Neuronal stem cell (in vitro differentiated cells): ENCODE data around the gene NSFL1C.

Experiments used
- DNase-seq: peaks from one replicate; pipeline ENCODE4 v3.0.0-alpha.2; 2013; ENCODE audit warnings: low spot score
- H2AFZ ChIP-seq: one replicate; pipeline ENCODE4 v1.6.1; 2013; ENCODE audit warnings: mild to moderate bottlenecking, low read length, inconsistent platforms
- H2AK5ac ChIP-seq: 2 replicates; pipeline ENCODE4 v1.6.1; 2013; ENCODE audit warnings: low read depth, mild to moderate bottlenecking, inconsistent platforms, low read length, moderate library complexity, mixed read lengths
- H2BK120ac ChIP-seq: 2 replicates; pipeline ENCODE4 v1.6.1; 2013; ENCODE audit warnings: low read depth, mild to moderate bottlenecking, inconsistent platforms, low read length, moderate library complexity, mixed read lengths
- H2BK12ac ChIP-seq: one replicate; pipeline ENCODE4 v1.6.1; 2013; ENCODE audit warnings: low read length, inconsistent platforms
- H2BK15ac ChIP-seq: 2 replicates; pipeline ENCODE4 v1.6.1; 2013; ENCODE audit warnings: mild to moderate bottlenecking, low read length, inconsistent platforms, mixed read lengths
- H2BK5ac ChIP-seq: one replicate; pipeline ENCODE4 v1.6.1; 2013; ENCODE audit warnings: inconsistent platforms, mild to moderate bottlenecking, low read length, moderate library complexity
- H3K14ac ChIP-seq: one replicate; pipeline ENCODE4 v1.6.1; 2013; ENCODE audit warnings: low read length, inconsistent platforms
- H3K18ac ChIP-seq: 2 replicates; pipeline ENCODE4 v1.6.1; 2013; ENCODE audit warnings: low read length, inconsistent platforms
- H3K23ac ChIP-seq: 2 replicates; pipeline ENCODE4 v1.6.1; 2013; ENCODE audit warnings: low read depth, mild to moderate bottlenecking, mixed read lengths, low read length, inconsistent platforms; ENCODE audit not compliant: poor library complexity
- H3K27ac ChIP-seq: replicated peaks from 3 replicates; pipeline ENCODE4 v1.5.1; 2013; ENCODE audit warnings: low read length, inconsistent platforms
- H3K27me3 ChIP-seq, 3 experiments: 2 replicates each; pipeline ENCODE4 v1.6.1; 2013; ENCODE audit warnings: low read length in 3 of 3, mild to moderate bottlenecking in 2 of 3, inconsistent platforms in 1 of 3, low read depth in 1 of 3, mixed read lengths in 1 of 3, moderate library complexity in 1 of 3; ENCODE audit not compliant: control insufficient read depth in 3 of 3, insufficient read depth in 3 of 3
- H3K36me3 ChIP-seq, 2 donors: replicated peaks in 1 of 2; 2 replicates each; pipeline ENCODE4 v1.6.1; 2013; ENCODE audit warnings: low read length in 2 of 2; ENCODE audit not compliant: control insufficient read depth in 2 of 2, insufficient read depth in 2 of 2
- H3K4ac ChIP-seq: 2 replicates; pipeline ENCODE4 v1.6.1; 2013; ENCODE audit warnings: inconsistent platforms, mild to moderate bottlenecking, low read length, moderate library complexity
- H3K4me1 ChIP-seq, 2 donors: 1 replicate in 1 of 2; 2 replicates in 1 of 2; pipeline ENCODE4 v1.6.1; 2013; ENCODE audit warnings: low read length in 2 of 2, low read depth in 1 of 2; ENCODE audit not compliant: control insufficient read depth in 2 of 2, insufficient read depth in 1 of 2
- H3K4me2 ChIP-seq: one replicate; pipeline ENCODE4 v1.6.1; 2013; ENCODE audit warnings: mild to moderate bottlenecking, low read length, inconsistent platforms; ENCODE audit not compliant: insufficient read depth, poor library complexity, severe bottlenecking
- H3K4me3 ChIP-seq, 2 donors: 2 replicates each; pipeline ENCODE4 v1.5.1; 2013; ENCODE audit warnings: low read length in 2 of 2, mild to moderate bottlenecking in 2 of 2, inconsistent platforms in 1 of 2, moderate library complexity in 1 of 2
- H3K79me1 ChIP-seq: one replicate; pipeline ENCODE4 v1.6.1; 2013; ENCODE audit warnings: low read depth, mild to moderate bottlenecking, inconsistent platforms, low read length, moderate library complexity
- H3K9ac ChIP-seq: one replicate; pipeline ENCODE4 v1.6.1; 2013; ENCODE audit warnings: mild to moderate bottlenecking, low read depth, low read length, inconsistent platforms; ENCODE audit not compliant: poor library complexity
- H3K9me3 ChIP-seq, 2 donors: replicated peaks in 1 of 2; 2 replicates each; pipeline versions ENCODE3 to v1.6.1; 2013; ENCODE audit warnings: low read length in 2 of 2, mild to moderate bottlenecking in 2 of 2, inconsistent platforms in 1 of 2, low read depth in 1 of 2, mixed read lengths in 1 of 2, moderate library complexity in 1 of 2; ENCODE audit not compliant: control insufficient read depth in 2 of 2, insufficient read depth in 1 of 2
- H4K8ac ChIP-seq: one replicate; pipeline ENCODE4 v1.6.1; 2013; ENCODE audit warnings: low read depth, mild to moderate bottlenecking, inconsistent platforms, low read length, moderate library complexity
- H4K91ac ChIP-seq: one replicate; pipeline ENCODE4 v1.6.1; 2013; ENCODE audit warnings: low read length, low read depth, mild to moderate bottlenecking, inconsistent platforms; ENCODE audit not compliant: poor library complexity
- WGBS, 2 donors: extraction: QIAGEN DNeasy Blood & Tissue Kit; methylation state at CpG; one replicate each; pipeline ENCODE4 v1.1.7; 2013; ENCODE audit warnings: missing lambda C conversion rate in 2 of 2, mixed read lengths in 1 of 2; ENCODE audit not compliant: insufficient read length in 2 of 2, insufficient replicate concordance in 1 of 2; ENCODE audit errors: extremely low coverage in 2 of 2; 5-methylcytosine and 5-hydroxymethylcytosine counted together

NSFL1C gene

DNA sequence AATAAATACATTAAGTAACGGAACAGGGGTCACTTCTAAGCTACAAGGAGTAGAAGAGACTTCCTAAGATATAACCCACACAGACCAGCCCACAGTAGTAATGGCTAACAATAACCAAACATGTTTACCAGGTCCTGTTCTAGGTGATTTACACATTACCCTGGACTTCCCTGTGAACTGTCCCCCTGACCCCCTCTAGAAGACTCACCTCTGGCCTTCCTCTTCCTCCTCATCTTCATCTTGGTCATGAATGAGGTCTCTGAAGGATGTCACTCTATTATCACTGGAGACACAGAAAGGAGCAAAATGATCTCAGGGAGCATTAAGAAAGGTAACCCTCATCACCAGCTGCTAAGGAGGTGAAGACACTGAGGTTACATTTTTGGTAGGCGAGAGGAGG, 8.7 kb downstream of the NSFL1C start:
- H3K27ac ChIP-seq: no peak overlapping the region
- no peak overlapping the region for H2BK12ac ChIP-seq
- H3K4ac ChIP-seq: no peak overlapping the region
- no peak overlapping the region for H3K18ac ChIP-seq
- H2BK15ac ChIP-seq: no peak overlapping the region
- H2BK5ac ChIP-seq: no peak overlapping the region
- H4K8ac ChIP-seq: no peak overlapping the region
- no peak overlapping the region for H2AK5ac ChIP-seq
- H3K79me1 ChIP-seq: no peaks in the 10 kb centered on the region
- no peak overlapping the region for H3K23ac ChIP-seq
- no peak overlapping the region for H4K91ac ChIP-seq
- no peak overlapping the region for H2AFZ ChIP-seq
- H2BK120ac ChIP-seq: no peak overlapping the region
- H3K14ac ChIP-seq: no peak overlapping the region
- H3K9ac ChIP-seq: no peak overlapping the region
- no peak overlapping the region for H3K4me2 ChIP-seq
- no peaks in the 10 kb centered on the region for H3K4me1 ChIP-seq
- no peak overlapping the region for H3K4me3 ChIP-seq
- whole genome bisulfite sequencing, 2 donors: no CpG with 5 or more reads among the region's 2 CpGs
- no peaks in the 10 kb centered on the region for H3K27me3 ChIP-seq
- no peak for DNase-seq
- H3K36me3 ChIP-seq: peaks cover 36 to 96% of the 10 kb centered on the region in 2 donors
- peaks cover 0 to 2% of the 10 kb centered on the region in 2 donors for H3K9me3 ChIP-seq

DNA sequence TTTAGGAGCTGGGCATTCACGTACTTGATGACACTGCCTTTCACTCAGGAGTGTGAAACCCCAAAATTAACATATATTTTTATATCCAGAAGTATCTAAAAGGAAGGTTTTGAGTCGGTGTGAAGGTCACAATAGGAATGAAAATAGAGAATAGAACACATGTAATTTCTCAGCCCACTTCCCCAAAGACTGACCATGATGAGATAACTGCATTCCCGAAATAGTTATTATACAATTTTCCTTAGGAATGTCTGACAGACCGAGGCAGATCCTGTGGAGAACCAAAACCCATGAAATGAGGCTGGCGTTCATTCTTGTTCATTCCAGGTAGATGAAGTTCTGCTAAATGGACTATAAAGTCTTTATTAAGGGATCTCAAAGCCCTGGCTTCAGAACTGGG, 10.3 kb downstream of the NSFL1C start:
- Histone ChIP-seq H3K4me2 (no peak overlapping the region), H3K36me3 (peaks cover 49 to 100% of the 10 kb centered on the region in 2 donors), H3K14ac (no peak overlapping the region), H2AFZ (no peak overlapping the region), H3K4ac (no peak overlapping the region), H3K23ac (no peak overlapping the region), H3K18ac (no peak overlapping the region), H4K8ac (no peak overlapping the region), H2AK5ac (no peak overlapping the region), H2BK12ac (no peak overlapping the region), H2BK15ac (no peak overlapping the region), H3K79me1 (no peaks in the 10 kb centered on the region), H4K91ac (no peak overlapping the region), H3K4me3 (no peak overlapping the region), H2BK120ac (no peak overlapping the region), H3K27ac (no peak overlapping the region), H3K9ac (no peak overlapping the region), H3K9me3 (peaks cover 0 to 19% of the 10 kb centered on the region in 2 donors), H3K4me1 (no peaks in the 10 kb centered on the region), H2BK5ac (no peak overlapping the region), H3K27me3 (no peaks in the 10 kb centered on the region)
- no CpG with 5 or more reads among the region's 5 CpGs for WGBS, 2 donors
- no peak for DNase-seq

DNA sequence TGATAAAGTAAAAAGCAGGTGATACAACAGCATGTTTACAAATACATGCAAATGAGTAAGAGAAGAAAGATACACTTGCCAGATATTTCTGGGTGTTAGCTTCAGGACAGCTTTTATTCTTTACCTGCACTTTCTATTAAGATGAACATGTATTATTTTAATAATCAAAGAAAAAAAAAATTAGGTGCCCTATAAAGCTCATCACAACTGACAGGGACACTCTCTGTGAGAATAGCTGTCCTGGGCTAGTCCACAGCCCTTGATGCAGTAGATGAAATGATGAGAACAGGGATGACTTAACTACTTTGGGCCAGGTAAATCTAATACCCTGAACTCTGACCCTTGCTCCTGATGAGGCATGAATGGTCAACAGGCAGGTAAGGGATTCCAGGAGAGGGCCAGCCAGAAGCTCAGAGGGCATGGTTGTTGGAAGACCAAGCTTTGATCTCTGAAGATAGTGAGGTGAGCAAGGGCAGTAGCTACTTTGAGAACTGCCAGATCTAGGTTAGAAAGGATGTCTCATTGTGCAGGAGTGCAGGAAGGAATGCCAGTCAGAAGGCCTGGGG, 15.6 kb downstream of the NSFL1C start:
- Histone ChIP-seq H3K4me2 (no peak overlapping the region), H3K4me3 (no peak overlapping the region), H3K14ac (no peak overlapping the region), H3K27me3 (no peaks in the 10 kb centered on the region), H3K79me1 (no peaks in the 10 kb centered on the region), H3K18ac (no peak overlapping the region), H2AK5ac (no peak overlapping the region), H2AFZ (no peak overlapping the region), H2BK15ac (no peak overlapping the region), H3K9me3 (peaks cover 0 to 23% of the 10 kb centered on the region in 2 donors), H3K23ac (no peak overlapping the region), H3K36me3 (peaks cover 70 to 100% of the 10 kb centered on the region in 2 donors), H3K4me1 (no peaks in the 10 kb centered on the region), H4K8ac (no peak overlapping the region), H2BK120ac (no peak overlapping the region), H2BK12ac (no peak overlapping the region), H3K27ac (no peak overlapping the region), H3K9ac (no peak overlapping the region), H3K4ac (no peak overlapping the region), H2BK5ac (no peak overlapping the region), H4K91ac (no peak overlapping the region)
- DNase-seq: no peak

GRCh38 chr20:1449370-1449769, 17.3 kb downstream of the NSFL1C start:
- no CpG with 5 or more reads among the region's 6 CpGs for WGBS, 2 donors
- H3K27ac ChIP-seq: no peak overlapping the region

More at GRCh38 chr20:1449370-1449769, 17.3 kb downstream of the NSFL1C start:
- H2BK15ac ChIP-seq: no peak overlapping the region
- peaks cover 0 to 23% of the 10 kb centered on the region in 2 donors for H3K9me3 ChIP-seq
- no peak overlapping the region for H3K4me2 ChIP-seq
- H3K9ac ChIP-seq: no peak overlapping the region
- DNase-seq: no peak
- no peak overlapping the region for H2BK5ac ChIP-seq
- H3K36me3 ChIP-seq: peaks cover 73 to 100% of the 10 kb centered on the region in 2 donors
- H2AK5ac ChIP-seq: no peak overlapping the region
- no peak overlapping the region for H3K18ac ChIP-seq
- H3K23ac ChIP-seq: no peak overlapping the region
- no peaks in the 10 kb centered on the region for H3K79me1 ChIP-seq
- no peaks in the 10 kb centered on the region for H3K4me1 ChIP-seq
- H2AFZ ChIP-seq: no peak overlapping the region
- no peak overlapping the region for H3K4me3 ChIP-seq
- no peak overlapping the region for H3K4ac ChIP-seq
- no peaks in the 10 kb centered on the region for H3K27me3 ChIP-seq
- H4K91ac ChIP-seq: no peak overlapping the region
- H2BK120ac ChIP-seq: no peak overlapping the region
- no peak overlapping the region for H3K14ac ChIP-seq
- no peak overlapping the region for H4K8ac ChIP-seq
- H2BK12ac ChIP-seq: no peak overlapping the region
